ENCODE measurements around the gene ANK2.

The ANK2 gene

DNA sequence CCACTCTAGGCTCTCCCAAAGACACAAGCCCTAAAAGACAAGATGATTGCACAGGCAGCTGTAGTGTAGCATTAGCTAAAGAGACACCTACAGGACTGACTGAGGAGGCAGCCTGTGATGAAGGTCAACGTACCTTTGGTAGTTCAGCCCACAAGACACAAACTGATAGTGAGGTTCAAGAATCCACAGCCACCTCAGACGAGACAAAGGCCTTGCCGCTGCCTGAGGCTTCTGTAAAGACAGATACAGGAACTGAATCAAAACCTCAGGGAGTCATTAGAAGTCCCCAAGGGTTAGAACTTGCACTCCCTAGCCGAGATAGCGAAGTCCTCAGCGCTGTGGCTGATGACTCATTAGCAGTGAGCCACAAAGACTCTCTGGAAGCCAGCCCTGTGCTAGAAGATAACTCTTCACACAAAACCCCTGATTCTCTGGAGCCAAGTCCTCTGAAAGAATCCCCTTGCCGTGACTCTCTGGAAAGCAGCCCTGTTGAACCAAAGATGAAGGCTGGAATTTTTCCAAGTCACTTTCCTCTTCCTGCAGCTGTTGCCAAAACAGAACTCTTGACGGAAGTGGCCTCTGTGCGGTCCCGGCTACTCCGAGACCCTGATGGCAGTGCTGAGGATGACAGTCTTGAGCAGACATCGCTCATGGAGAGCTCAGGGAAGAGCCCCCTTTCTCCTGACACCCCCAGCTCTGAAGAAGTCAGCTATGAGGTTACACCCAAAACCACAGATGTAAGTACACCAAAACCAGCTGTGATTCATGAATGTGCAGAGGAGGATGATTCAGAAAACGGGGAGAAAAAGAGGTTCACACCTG, 306.3 kb downstream of the ANK2 start:
- Histone ChIP-seq H3K9me3 (ENCODE audit: insufficient read depth, low read length, severe bottlenecking) (no peaks in the 10 kb centered on the region), H3K36me3 (ENCODE audit: insufficient read depth, low read length) (no peaks in the 10 kb centered on the region), H3K79me2 (ENCODE audit: insufficient read depth, low read length) (no peaks in the 10 kb centered on the region), H3K4me2 (ENCODE audit: insufficient read depth, low read length) (no peak overlapping the region), H3K27ac (ENCODE audit: low read length) (no peak overlapping the region), H2AFZ (ENCODE audit: low read depth, low read length) (no peak overlapping the region), H3K27me3 (ENCODE audit: insufficient read depth, low read length, poor library complexity) (peaks cover 47% of the 10 kb centered on the region), H3K9ac (ENCODE audit: low read depth, low read length) (no peak overlapping the region), H4K20me1 (ENCODE audit: insufficient read depth, low read length) (peaks cover 16% of the 10 kb centered on the region; the same call in 1 of the 2 replicates), H3K4me1 (ENCODE audit: insufficient read depth, low read length) (peaks cover 9% of the 10 kb centered on the region), H3K4me3 (ENCODE audit: low read depth in 1 of 2, low read length in 2 of 2) (no peak overlapping the region)
- ATAC-seq (ENCODE audit: insufficient read depth, low read depth): peak; percentile 97
- peak; percentile 83 for DNase-seq
- TF ChIP-seq EZH2 (IDR thresholded peaks at IDR 0.05; ENCODE audit: borderline replicate concordance, low read depth, low read length, severe bottlenecking): no peak
- TF ChIP-seq, protein P1, sequence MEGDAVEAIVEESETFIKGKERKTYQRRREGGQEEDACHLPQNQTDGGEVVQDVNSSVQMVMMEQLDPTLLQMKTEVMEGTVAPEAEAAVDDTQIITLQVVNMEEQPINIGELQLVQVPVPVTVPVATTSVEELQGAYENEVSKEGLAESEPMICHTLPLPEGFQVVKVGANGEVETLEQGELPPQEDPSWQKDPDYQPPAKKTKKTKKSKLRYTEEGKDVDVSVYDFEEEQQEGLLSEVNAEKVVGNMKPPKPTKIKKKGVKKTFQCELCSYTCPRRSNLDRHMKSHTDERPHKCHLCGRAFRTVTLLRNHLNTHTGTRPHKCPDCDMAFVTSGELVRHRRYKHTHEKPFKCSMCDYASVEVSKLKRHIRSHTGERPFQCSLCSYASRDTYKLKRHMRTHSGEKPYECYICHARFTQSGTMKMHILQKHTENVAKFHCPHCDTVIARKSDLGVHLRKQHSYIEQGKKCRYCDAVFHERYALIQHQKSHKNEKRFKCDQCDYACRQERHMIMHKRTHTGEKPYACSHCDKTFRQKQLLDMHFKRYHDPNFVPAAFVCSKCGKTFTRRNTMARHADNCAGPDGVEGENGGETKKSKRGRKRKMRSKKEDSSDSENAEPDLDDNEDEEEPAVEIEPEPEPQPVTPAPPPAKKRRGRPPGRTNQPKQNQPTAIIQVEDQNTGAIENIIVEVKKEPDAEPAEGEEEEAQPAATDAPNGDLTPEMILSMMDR (IDR thresholded peaks at IDR 0.05; ENCODE audit: borderline replicate concordance, extremely low read depth, low read length, poor library complexity, severe bottlenecking): peak; percentile 49

DNA sequence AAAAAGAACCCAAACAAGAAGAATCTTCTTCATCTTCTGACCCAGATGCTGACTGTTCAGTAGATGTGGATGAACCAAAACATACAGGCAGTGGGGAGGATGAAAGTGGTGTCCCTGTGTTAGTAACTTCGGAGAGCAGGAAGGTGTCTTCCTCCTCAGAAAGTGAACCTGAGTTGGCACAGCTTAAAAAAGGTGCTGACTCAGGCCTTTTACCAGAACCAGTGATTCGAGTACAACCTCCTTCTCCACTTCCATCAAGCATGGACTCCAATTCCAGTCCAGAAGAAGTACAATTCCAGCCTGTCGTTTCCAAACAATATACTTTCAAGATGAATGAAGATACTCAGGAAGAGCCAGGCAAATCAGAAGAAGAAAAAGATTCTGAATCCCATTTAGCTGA, 307.0 kb downstream of the ANK2 start:
- Histone ChIP-seq H3K36me3 (ENCODE audit: insufficient read depth, low read length) (no peaks in the 10 kb centered on the region), H3K27me3 (ENCODE audit: insufficient read depth, low read length, poor library complexity) (peaks cover 49% of the 10 kb centered on the region), H2AFZ (ENCODE audit: low read depth, low read length) (no peak overlapping the region), H4K20me1 (ENCODE audit: insufficient read depth, low read length) (peaks cover 16% of the 10 kb centered on the region; the same call in 1 of the 2 replicates), H3K4me1 (ENCODE audit: insufficient read depth, low read length) (peaks cover 9% of the 10 kb centered on the region), H3K4me2 (ENCODE audit: insufficient read depth, low read length) (no peak overlapping the region), H3K4me3 (ENCODE audit: low read depth in 1 of 2, low read length in 2 of 2) (no peak overlapping the region), H3K79me2 (ENCODE audit: insufficient read depth, low read length) (no peaks in the 10 kb centered on the region), H3K9ac (ENCODE audit: low read depth, low read length) (no peak overlapping the region), H3K27ac (ENCODE audit: low read length) (no peak overlapping the region), H3K9me3 (ENCODE audit: insufficient read depth, low read length, severe bottlenecking) (no peaks in the 10 kb centered on the region)
- no peak for DNase-seq
- TF ChIP-seq, protein P1 (IDR thresholded peaks at IDR 0.05; ENCODE audit: borderline replicate concordance, extremely low read depth, low read length, poor library complexity, severe bottlenecking): no peak
- TF ChIP-seq EZH2 (IDR thresholded peaks at IDR 0.05; ENCODE audit: borderline replicate concordance, low read depth, low read length, severe bottlenecking): no peak
- no peak for ATAC-seq (ENCODE audit: insufficient read depth, low read depth)

DNA sequence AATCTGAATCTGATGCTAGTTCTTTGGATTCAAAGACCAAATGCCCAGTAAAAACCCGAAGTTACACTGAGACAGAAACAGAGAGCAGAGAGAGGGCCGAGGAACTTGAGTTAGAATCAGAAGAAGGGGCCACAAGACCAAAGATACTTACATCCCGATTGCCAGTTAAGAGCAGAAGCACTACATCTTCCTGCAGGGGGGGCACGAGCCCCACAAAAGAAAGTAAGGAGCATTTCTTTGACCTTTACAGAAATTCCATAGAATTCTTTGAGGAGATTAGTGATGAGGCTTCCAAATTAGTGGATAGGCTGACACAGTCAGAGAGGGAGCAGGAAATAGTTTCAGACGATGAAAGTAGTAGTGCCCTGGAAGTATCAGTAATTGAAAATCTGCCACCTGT, 309.3 kb downstream of the ANK2 start:
- H3K36me3 ChIP-seq (ENCODE audit: insufficient read depth, low read length): no peaks in the 10 kb centered on the region
- ATAC-seq (ENCODE audit: insufficient read depth, low read depth) (no peak), DNase-seq (peak; percentile 5)
- peaks cover 9% of the 10 kb centered on the region for H3K4me1 ChIP-seq (ENCODE audit: insufficient read depth, low read length)
- no peak overlapping the region for H3K27ac ChIP-seq (ENCODE audit: low read length)
- no peak overlapping the region for H3K4me3 ChIP-seq (ENCODE audit: low read depth in 1 of 2, low read length in 2 of 2)
- peaks cover 13% of the 10 kb centered on the region; the same call in 1 of the 2 replicates for H4K20me1 ChIP-seq (ENCODE audit: insufficient read depth, low read length)
- TF ChIP-seq EZH2 (IDR thresholded peaks at IDR 0.05; ENCODE audit: borderline replicate concordance, low read depth, low read length, severe bottlenecking): no peak
- TF ChIP-seq, protein P1 (IDR thresholded peaks at IDR 0.05; ENCODE audit: borderline replicate concordance, extremely low read depth, low read length, poor library complexity, severe bottlenecking): no peak
- H3K27me3 ChIP-seq (ENCODE audit: insufficient read depth, low read length, poor library complexity): peaks cover 39% of the 10 kb centered on the region
- no peaks in the 10 kb centered on the region for H3K79me2 ChIP-seq (ENCODE audit: insufficient read depth, low read length)
- no peak overlapping the region for H2AFZ ChIP-seq (ENCODE audit: low read depth, low read length)
- H3K4me2 ChIP-seq (ENCODE audit: insufficient read depth, low read length): no peak overlapping the region
- no peak overlapping the region for H3K9ac ChIP-seq (ENCODE audit: low read depth, low read length)
- H3K9me3 ChIP-seq (ENCODE audit: insufficient read depth, low read length, severe bottlenecking): no peaks in the 10 kb centered on the region
